HG03378 (cell line): ENCODE data around the gene POU6F2.

ENCODE experiments used
- ATAC-seq: cut with Tn5 transposase; IDR thresholded peaks from one replicate; pipeline ENCODE4 v1.9.1; 2021; ENCODE audit warnings: mild to moderate bottlenecking, moderate library complexity; ENCODE audit not compliant: unreplicated experiment

The POU6F2 gene

DNA sequence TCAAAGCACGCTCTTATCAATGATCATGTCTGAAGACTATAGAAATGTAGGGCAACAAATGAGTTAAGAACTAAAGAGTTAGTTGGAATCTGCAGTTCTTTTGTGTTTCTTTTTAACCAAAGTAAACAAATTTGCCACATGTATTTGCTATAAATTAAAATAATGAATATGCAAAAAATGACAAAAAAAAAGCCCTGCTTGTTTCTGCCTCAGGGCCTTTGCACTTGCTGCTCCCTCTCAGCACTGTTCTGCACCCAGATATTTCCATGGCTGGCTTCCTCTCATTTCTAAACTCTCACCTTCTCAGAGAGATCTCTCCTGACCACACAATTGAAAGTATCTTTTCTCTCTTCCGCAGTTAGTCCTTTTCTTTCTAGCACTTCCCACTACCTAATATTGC, 406.7 kb downstream of the POU6F2 start:
- no peak for ATAC-seq

DNA sequence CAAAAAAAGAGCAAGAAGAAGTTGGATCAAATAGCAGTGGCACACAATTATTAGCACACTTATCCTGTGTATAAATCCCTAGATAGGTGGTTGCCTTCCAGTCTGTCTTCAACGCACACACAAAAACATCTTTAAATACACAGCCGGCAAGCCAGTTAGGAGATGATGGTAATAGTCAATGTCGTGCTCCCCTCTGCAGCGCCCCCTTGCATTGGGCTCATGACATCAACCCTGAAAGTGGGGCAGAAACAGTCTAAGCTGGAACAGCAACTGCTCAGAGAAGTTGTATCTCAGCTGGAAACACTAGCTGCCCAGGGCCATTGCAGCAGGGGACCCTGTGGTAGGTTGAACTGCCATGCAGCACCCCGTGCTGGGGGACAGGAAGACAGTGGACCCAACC, 409.0 kb downstream of the POU6F2 start:
- no peak for ATAC-seq

DNA sequence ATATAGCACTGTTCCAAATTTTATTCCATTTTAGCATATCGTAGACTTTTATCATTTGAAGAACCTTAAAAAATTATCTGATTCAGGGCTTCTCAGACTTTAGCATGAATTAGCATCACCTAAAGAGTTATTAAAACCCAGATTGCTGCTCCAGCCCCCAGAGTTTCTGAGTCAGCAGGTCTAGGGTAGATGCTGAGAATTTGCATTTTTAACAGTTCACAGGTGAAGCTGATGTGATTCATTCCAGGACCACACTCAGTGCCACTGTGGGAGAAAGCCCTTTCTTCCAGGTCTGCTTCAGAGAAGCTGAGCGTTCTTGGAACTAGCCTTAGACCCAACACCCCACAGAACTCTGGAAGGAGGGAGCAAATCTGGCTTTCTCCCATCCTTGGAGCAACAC, 414.4 kb downstream of the POU6F2 start:
- ATAC-seq: no peak

DNA sequence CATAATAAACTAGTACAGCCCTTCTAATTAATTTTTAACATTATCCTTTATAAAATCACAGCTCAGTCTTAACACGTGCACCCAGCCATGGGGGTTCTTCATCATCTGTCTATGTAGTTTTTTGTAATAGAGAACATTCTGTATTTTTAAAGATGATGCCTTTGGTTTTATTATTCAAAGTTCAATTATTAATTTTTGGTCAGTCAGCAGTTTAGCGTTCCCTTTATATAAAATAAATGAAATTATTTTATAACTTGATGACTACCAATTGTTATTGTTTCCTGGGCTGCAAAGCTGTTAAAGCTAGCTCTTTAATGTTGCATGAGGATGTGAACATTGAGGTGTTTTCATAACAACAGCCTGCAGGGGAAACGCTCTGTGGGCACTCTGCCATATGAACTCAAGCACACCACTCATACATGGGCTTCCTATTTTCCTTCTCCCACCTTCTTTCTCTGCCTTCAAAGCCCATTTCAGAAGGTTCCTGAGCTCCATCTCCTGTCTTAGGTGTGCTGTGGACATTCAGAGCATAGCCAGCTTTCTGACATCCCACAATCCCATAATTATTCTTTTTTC, 416.5 kb downstream of the POU6F2 start:
- no peak for ATAC-seq

DNA sequence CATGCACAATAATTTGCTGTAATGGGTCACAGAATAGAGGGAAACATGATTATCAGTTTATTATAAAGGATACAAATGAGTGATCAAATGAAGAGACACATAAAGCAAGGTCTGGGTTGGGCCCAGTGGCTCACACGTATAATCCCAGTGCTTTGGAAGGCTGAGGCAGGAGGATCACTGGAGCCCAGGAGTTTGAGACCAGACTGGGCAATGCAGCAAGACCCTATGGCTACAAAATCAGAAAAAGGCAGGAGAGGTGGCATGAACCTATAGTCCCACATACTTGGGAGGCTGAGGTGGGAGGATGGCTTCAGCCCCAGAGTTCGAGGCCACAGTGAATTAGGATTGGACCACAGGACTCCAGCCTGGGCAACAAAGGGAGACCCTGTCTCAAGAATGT, 421.7 kb downstream of the POU6F2 start:
- no peak for ATAC-seq

DNA sequence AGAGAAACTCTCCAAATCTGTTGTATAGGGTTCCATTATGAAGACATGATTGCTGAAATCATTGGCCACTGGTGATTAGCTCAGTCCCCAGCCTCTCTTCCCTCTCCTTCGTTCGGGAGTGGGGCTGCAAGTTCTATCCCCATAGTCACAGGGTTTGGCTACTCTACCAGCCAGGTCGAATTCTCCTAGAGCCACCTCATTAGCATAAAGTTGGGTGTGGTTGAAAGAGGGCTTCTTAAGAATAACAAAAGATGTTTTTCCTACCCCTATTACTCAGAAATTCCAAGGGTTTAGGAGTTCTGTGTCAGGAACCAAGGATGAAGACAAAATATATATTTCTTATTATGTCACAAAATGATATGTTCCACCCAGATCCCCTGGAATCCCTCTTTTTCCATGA, 422.3 kb downstream of the POU6F2 start:
- no peak for ATAC-seq

DNA sequence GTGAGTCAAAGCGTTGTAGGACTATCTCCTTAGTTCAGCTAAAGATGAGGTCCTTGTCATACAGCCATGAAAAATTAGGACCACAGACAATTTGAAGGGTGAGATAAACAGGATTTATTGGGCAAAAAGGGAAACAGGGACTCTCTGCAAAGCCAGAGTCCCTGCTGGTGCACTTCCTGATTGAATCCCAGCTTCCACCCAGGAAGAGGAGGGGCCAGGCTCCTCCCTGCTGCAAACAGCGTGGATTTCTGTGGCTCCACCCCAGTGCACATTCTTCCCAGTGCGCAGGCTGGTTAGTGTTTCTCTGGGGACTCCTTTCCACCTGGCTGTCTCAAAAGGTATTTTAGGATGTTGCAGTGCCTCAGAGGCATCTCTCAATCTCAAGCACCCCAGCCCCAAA, 423.1 kb downstream of the POU6F2 start:
- no peak for ATAC-seq

DNA sequence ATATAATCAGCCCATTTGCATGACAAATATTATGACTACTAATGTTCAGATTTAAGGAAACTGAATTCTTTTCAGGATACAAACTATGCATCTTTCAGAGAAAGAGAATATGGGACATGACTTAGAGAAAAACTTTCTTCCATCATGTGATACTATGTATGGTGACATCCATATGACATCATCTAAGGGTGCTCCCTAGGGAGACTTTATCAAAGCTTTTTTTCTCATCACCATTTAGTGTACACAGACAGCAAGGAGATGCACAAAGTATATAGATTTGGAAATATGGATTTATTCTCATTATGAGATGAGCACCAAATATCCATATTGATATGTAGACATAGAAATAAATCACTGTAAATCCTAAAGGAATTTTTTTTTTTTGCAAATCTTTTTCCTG, 424.3 kb downstream of the POU6F2 start:
- ATAC-seq: no peak

DNA sequence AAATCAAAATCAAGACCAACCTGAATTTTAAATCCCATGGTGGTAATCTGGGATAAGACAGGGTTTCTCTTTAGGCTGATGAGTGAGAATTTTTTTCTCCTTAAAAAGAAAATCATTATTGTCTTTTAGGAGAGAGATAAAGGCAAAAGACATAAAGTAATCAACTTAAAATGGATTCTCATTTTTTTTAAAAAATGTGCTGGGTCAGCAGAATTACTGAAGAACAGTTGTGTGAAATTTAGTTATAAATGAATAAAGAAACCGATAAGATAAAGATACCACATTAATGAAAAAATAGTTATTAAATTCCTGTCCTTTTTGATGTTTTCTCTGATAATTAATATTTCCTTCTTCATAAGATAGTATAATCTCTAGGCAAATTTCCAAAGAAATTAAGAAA, 427.2 kb downstream of the POU6F2 start:
- no peak for ATAC-seq

DNA sequence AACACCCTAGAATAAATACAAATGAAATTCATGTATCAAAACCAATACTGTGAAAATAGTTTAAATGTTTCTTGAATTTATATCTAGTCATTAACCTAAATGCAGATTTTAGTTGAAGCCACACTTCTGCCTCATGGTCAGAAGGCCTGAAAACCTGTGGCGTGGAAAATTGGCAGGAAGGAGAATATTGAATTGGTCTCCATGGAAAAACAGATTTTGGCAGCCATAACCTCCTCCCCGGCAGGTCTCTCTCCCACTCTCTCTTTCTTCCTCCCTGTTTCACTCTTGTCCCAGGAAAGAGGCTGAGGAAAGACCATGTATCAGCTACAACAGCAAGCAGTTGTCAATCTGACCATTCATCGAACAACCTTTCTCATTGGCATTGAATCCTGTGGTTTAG, 427.9 kb downstream of the POU6F2 start:
- no peak for ATAC-seq

DNA sequence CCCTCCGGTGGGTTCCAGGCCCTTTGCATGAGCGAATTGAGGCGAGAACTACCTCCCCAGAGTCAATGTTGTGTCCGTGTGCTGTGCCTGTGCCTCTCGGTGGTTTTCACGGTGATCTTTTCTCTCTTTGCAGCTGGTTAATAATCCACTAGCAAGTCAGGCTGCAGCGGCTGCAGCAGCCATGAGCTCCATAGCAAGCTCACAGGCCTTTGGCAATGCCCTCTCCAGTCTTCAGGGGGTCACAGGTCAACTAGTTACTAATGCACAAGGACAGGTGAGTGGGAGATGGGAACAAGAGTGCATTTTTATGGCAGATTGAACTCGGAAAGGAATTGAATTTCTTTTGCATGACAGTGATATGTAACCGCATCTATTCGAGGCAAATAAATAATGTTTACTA, 428.8 kb downstream of the POU6F2 start:
- no peak for ATAC-seq

DNA sequence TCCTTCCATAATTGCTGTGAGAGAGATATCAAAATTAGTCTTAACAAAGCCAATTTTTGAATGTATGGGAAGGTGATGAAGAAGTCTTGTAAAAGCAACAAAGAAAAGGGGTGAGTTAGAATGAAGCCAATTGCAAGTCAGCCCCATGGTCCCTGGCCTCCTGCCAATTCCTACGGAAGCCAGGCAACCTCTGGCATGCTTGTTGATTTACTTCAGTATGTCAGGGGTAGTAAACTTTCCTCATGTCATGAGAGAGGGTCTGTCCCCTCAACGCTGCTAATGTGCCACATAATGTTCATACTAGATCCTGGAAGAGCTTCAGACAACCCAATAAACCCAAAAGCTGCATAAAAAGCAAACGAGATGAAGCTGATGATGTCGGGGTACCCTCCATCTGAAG, 429.4 kb downstream of the POU6F2 start:
- ATAC-seq: no peak

DNA sequence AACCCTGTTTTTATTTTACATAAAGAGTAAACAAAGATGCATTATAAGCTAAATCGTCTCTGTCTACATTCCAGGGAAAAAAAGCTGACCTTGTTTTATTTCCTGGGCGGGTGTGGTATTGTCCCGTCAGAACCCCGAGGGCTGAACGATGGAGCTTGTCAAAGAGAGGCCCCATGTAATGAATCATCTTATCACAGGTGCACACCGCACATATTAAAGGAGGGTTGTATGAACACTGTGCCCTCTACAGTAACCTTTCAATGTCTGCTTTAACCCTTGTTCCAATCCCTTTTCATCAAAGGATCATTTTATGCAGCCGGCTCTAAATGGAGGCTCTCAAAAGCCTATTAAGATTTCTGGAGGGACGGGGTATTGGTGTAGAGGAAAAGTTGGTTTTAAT, 430.0 kb downstream of the POU6F2 start:
- no peak for ATAC-seq

DNA sequence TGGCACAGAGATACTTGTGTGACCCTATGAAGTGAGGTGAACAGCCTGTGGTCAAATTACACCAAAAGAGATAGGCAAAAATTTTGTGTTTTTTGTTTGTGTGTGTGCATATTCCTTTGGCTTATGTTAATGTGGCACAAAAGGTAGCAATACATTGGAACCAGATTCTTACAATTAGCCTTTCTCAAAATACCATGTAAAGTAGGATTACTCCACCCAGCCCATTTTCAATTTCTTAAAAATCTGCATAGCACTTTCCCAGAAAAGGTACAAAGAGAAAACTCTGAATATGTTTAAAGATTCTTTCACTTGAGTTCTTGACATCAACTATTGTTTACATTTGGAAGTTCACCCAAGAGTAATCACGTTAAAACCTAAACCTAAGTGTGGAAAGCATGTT, 431.2 kb downstream of the POU6F2 start:
- no peak for ATAC-seq

DNA sequence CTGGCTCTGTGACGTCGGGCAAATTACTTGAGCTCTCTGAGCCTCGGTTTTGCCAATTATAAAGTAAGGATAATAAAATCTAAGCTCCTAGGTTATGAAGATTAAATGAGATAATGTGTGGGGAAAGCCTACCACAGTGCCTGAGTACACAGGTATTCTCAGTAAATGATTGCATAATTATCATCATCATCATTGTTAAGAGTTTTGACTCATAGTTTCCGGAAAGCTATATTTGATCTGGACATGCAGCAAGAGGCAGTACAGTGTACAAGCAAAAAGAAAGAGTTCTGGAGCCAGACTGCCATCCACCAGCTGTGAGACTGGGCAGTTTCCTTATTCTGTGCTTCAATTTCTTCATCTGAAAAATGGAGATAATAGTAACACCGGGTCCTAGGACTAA, 432.9 kb downstream of the POU6F2 start:
- no peak for ATAC-seq

DNA sequence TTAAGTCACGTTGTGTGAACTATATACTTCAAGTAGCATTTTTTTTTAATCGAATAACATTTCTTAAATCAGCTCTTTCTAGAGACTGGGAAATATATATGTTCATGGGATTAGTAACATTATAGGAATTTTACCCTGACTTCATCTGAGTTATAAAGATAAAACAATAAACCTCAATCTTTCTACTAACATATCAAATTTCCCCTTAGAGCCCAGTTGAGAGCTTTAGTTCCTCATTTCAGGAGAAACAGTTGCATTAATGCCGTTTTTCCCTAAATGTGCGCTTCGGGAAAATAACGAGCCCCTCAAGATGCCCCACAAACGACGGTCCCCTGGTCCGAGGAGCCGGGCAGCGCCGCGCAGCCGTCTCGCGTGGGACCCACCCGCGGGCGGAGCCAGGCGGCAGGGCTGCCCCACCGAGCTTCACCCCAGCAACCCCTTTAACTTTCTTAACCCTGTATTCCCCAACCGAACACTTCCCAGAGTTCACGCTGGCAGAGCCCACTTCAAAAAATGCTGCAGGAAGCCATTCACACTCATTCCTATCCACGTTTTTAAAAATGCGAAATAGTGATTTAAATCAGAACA, 436.0 kb downstream of the POU6F2 start:
- no peak for ATAC-seq

DNA sequence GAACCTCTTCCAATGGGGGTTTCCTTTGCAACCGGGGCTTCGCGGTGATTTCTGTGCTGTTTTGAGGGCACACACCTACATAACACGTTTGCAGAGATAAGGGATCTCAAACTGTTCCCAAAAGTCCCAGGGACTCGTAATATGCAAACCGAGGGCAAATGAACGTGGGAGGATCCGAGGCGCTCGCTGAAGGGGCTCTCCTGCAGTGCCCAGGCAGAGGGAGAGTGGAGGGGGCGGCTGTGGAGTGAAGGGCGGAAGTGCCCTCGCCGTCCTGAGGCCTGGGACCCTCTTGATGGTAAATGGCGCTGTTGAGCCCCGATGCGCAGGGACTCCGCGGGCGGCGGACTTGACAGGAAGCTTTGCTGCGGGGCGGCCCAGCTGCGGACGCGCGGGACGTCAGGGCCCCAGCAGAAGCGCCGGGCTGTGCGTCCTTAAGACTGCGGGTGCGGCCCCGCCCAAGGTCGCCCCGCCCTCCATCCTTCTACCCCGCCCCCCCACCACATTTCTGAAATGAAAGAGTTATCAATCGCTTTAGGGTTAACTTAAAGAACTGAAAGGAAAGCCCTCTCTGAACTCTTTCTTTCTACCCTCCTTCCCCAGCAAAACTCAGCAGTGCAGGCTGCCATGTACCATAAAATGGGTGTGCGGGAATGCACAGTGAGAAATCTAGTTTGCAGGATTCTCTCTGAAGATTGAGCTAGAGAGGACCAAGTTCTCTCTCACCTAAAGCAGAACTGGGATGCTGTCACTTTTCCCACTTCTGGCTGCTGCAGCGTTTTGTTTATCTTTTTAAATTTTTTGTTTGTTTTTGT, 436.7 kb downstream of the POU6F2 start:
- peak; percentile 79 for ATAC-seq

DNA sequence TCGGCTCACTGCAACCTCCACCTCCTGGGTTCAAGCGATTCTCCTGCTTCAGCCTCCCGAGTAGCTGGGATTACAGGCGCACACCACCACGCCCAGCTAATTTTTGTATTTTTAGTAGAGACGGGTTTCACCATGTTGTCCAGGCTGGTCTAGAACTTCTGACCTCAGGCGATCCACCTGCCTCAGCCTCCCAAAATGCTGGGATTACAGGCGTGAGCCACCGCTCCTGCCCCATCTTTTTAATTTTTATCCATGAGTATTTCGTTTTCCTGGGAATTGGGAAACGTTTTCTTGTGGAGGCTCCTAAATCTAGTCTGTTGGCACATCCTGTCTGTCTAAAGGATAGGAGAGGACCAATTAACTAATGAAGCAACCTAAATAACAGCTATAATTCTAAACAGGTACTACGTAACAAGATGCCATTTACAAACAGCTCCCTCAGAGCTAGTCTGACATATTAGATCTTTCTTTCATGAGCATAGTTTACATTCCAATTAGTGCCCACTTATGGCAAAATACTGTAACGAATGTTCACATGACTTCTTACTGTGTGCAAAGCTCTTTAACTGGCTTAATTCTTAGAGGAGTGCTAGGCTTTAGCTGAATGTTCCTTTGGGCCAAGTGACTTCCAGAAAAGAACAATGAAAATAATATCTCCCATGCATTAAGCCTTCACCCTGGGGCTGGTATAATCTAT, 437.5 kb downstream of the POU6F2 start:
- ATAC-seq: no peak

DNA sequence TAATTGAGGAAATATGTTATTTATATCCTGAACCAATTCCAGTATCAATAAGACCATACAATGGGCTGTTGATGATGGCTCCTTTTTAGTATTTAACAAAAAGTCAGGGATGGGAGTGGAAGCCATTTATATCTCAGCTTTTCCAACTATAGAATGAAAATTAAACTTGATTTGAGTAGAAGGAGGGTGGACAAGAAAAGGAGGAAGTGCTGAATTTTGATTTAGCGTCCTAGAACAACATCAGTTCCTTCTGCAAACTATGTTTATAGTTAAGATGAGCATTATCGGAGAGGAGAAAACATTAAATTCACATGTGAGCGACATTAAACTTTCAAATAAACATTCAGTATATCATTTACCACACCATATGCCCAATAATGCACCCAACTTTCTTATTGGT, 439.2 kb downstream of the POU6F2 start:
- no peak for ATAC-seq

DNA sequence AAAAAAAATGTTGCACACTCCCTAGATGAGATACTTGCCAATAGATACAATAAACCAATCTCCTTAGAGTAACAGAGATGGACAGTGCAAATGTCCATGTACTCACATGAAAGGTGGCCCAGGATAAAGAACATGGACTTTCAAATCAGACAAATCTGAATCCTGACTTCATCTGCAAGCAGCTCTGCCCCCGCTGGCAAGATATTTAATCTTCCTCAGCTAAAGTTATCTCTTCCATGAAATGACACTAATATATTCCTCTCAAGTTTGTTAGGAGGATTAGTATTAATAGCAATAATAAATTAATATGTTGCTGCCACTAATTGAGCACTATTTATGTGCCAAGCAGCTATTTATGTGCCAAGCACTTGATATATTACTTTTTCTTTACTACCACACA, 439.9 kb downstream of the POU6F2 start:
- ATAC-seq: no peak

DNA sequence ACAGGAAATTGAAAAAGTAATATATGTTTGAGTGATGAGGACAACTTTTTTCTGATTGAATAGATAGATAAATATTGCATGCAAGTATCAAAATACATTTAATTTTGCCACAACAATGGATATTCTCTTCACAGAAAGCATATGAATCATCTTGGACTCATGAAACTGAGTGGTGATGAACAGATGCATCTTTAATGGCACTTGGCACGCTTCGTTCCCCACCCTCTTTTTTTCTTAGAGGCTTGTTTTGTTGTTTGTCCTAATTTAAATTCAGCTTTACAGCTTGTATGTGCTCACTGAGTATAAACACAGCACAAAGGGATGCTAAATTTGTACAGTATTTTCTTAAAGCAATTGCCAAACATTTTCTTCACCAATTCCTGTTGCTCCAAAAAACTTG, 443.5 kb downstream of the POU6F2 start:
- ATAC-seq: no peak

DNA sequence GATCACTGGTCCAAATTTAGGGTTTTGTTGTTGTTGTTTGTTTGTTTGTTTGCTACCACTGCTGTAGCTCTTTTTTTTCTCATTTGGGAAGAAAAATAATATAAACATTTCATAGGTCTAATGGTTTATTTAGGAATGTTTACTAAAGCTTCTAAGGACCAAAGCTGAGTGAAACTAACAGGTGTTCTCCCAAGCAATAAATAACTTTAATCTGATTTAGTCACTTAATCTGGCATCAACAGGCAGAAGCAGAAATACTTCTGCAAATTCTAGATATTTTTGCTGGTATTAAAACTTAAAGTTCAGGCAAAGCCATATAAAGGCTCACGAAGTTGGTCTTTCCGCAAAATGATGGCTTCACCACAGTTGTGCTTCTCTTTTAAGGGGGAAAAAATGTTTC, 444.0 kb downstream of the POU6F2 start:
- ATAC-seq: no peak
